ENCODE results near the gene BCAS3. TPM values are rescaled to one million over a fixed set of nuclear protein-coding genes. Genes with fewer than 3 reads are reported as not detected.

The BCAS3 gene
- polyA plus RNA-seq, 3 donors: 10.3 to 19.1 (median 14.7) TPM

GRCh38 chr17:61380836-61381525, 703.3 kb downstream of the BCAS3 start:
- Mint-ChIP-seq H3K4me1 (peaks cover 3% of the 10 kb centered on the region), H3K27me3 (ENCODE audit: low read depth in 3 of 3) (peaks cover 0 to 2% (median 1%) of the 10 kb centered on the region in 3 donors), H3K9me3 (peaks cover 0 to 2% (median 0%) of the 10 kb centered on the region in 7 donors), H3K27ac (no peak overlapping the region), H3K36me3 (peaks cover 0 to 8% of the 10 kb centered on the region in 2 donors), H3K4me3 (no peak overlapping the region)
- TF ChIP-seq, protein P1, sequence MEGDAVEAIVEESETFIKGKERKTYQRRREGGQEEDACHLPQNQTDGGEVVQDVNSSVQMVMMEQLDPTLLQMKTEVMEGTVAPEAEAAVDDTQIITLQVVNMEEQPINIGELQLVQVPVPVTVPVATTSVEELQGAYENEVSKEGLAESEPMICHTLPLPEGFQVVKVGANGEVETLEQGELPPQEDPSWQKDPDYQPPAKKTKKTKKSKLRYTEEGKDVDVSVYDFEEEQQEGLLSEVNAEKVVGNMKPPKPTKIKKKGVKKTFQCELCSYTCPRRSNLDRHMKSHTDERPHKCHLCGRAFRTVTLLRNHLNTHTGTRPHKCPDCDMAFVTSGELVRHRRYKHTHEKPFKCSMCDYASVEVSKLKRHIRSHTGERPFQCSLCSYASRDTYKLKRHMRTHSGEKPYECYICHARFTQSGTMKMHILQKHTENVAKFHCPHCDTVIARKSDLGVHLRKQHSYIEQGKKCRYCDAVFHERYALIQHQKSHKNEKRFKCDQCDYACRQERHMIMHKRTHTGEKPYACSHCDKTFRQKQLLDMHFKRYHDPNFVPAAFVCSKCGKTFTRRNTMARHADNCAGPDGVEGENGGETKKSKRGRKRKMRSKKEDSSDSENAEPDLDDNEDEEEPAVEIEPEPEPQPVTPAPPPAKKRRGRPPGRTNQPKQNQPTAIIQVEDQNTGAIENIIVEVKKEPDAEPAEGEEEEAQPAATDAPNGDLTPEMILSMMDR (IDR thresholded peaks at IDR 0.05): no peak
- H3K4me3 ChIP-seq (replicated peaks in 1 of 3; ENCODE audit: low read depth in 2 of 3, low read length in 3 of 3): no peak overlapping the region
- no peaks in the 10 kb centered on the region for H3K27me3 ChIP-seq (ENCODE audit: control insufficient read depth in 2 of 2, insufficient read depth in 2 of 2, low read length in 2 of 2)
- intact Hi-C loops (cut with micrococcal nuclease): no loop called here
- H3K9me3 ChIP-seq (replicated peaks in 1 of 2; ENCODE audit: control insufficient read depth in 1 of 2, insufficient read depth in 1 of 2, low read length in 2 of 2): no peaks in the 10 kb centered on the region
- H3K36me3 ChIP-seq (replicated peaks in 1 of 2; ENCODE audit: control insufficient read depth in 1 of 2, insufficient read depth in 2 of 2, low read length in 2 of 2): no peaks in the 10 kb centered on the region
- H2AFZ ChIP-seq (ENCODE audit: insufficient read depth, low read depth, low read length, poor library complexity, severe bottlenecking): no peak overlapping the region
- H3K27ac ChIP-seq (ENCODE audit: low read depth in 1 of 2, low read length in 2 of 2): no peak overlapping the region
- WGBS (ENCODE audit: insufficient coverage): 96% methylated on average over 15 of the region's 18 CpGs
- no peaks in the 10 kb centered on the region for H3K4me1 ChIP-seq (ENCODE audit: control insufficient read depth in 1 of 2, insufficient read depth in 2 of 2, low read length in 2 of 2)
- no peaks in the 10 kb centered on the region for H4K20me1 ChIP-seq (ENCODE audit: insufficient read depth, low read length)
- H3K79me2 ChIP-seq (ENCODE audit: insufficient read depth, low read length): no peaks in the 10 kb centered on the region
- H3K9ac ChIP-seq (ENCODE audit: insufficient read depth, low read length, poor library complexity, severe bottlenecking): no peak overlapping the region
- no peak for DNase-seq
- no peak overlapping the region for H3K4me2 ChIP-seq (replicated peaks; ENCODE audit: extremely low read depth, low read length, poor library complexity, severe bottlenecking)

- peaks cover 3% of the 10 kb centered on the region for H3K4me1 Mint-ChIP-seq
- H3K27ac Mint-ChIP-seq: no peak overlapping the region
- peaks cover 0 to 2% (median 1%) of the 10 kb centered on the region in 3 donors for H3K27me3 Mint-ChIP-seq (ENCODE audit: low read depth in 3 of 3)
- no peaks in the 10 kb centered on the region for H4K20me1 ChIP-seq (ENCODE audit: insufficient read depth, low read length)
- H3K9me3 Mint-ChIP-seq: peaks cover 0 to 2% (median 0%) of the 10 kb centered on the region in 7 donors
- no peak overlapping the region for H3K4me3 Mint-ChIP-seq
- no peak overlapping the region for H2AFZ ChIP-seq (ENCODE audit: insufficient read depth, low read depth, low read length, poor library complexity, severe bottlenecking)
- H3K4me2 ChIP-seq (replicated peaks; ENCODE audit: extremely low read depth, low read length, poor library complexity, severe bottlenecking): no peak overlapping the region
- no peaks in the 10 kb centered on the region for H3K79me2 ChIP-seq (ENCODE audit: insufficient read depth, low read length)
- TF ChIP-seq, protein P1 (IDR thresholded peaks at IDR 0.05): no peak
- H3K9me3 ChIP-seq (replicated peaks in 1 of 2; ENCODE audit: control insufficient read depth in 1 of 2, insufficient read depth in 1 of 2, low read length in 2 of 2): no peaks in the 10 kb centered on the region
- no peaks in the 10 kb centered on the region for H3K36me3 ChIP-seq (replicated peaks in 1 of 2; ENCODE audit: control insufficient read depth in 1 of 2, insufficient read depth in 2 of 2, low read length in 2 of 2)
- H3K27ac ChIP-seq (ENCODE audit: low read depth in 1 of 2, low read length in 2 of 2): no peak overlapping the region
- intact Hi-C loops (cut with micrococcal nuclease): no loop called here
- H3K4me3 ChIP-seq (replicated peaks in 1 of 3; ENCODE audit: low read depth in 2 of 3, low read length in 3 of 3): no peak overlapping the region
- WGBS (ENCODE audit: insufficient coverage): 100% methylated on average over 2 of the region's 5 CpGs
- DNase-seq: no peak
- H3K27me3 ChIP-seq (ENCODE audit: control insufficient read depth in 2 of 2, insufficient read depth in 2 of 2, low read length in 2 of 2): no peaks in the 10 kb centered on the region
- no peaks in the 10 kb centered on the region for H3K4me1 ChIP-seq (ENCODE audit: control insufficient read depth in 1 of 2, insufficient read depth in 2 of 2, low read length in 2 of 2)
- H3K36me3 Mint-ChIP-seq: peaks cover 0 to 5% of the 10 kb centered on the region in 2 donors
- H3K9ac ChIP-seq (ENCODE audit: insufficient read depth, low read length, poor library complexity, severe bottlenecking): no peak overlapping the region
These were observed 703.9 kb downstream of the BCAS3 start for GRCh38 chr17:61381537-61381936.

Measured in CD14-positive monocyte (primary cell).